Measurements from ENCODE around the gene ASB16.
A peak's percentile ranks its signal among the peaks of the same experiment; 100 is the strongest.

Gene ASB16

DNA sequence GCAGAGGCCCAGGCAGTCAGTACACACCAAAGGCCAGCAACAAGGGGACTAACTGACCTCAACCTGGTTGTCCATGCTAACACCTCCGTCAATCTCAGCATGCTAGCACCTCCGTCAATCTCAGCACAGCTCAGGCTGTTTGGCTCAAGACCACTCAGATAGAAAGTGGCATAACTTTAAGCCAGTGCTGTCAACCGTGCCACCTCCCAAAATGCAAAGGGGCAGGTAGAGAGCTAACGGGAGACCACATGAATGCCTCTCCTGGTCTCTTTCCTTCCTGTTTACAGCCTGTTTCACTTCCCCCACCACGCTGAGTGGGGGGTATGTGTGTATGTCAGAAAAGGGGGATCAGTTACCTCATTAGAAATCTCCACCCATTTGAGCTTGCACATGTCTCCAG, 45.7 kb downstream of the ASB16 start:
- Histone ChIP-seq H3K4me2 (ENCODE audit: insufficient read depth, low read length, poor library complexity, severe bottlenecking) (no peak overlapping the region), H2BK15ac (ENCODE audit: low read length) (no peak overlapping the region), H4K91ac (ENCODE audit: low read depth, low read length, poor library complexity) (no peak overlapping the region), H3K4me1 (ENCODE audit: control insufficient read depth in 2 of 2, insufficient read depth in 1 of 2, low read depth in 1 of 2, low read length in 2 of 2) (peaks cover 5 to 6% of the 10 kb centered on the region in 2 donors), H3K18ac (ENCODE audit: low read length) (no peak overlapping the region), H3K27ac (replicated peaks; ENCODE audit: low read length) (no peak overlapping the region), H3K4me3 (ENCODE audit: low read length in 2 of 2) (no peak overlapping the region), H3K9ac (ENCODE audit: low read depth, low read length, poor library complexity) (no peak overlapping the region), H4K8ac (ENCODE audit: low read depth, low read length) (no peak overlapping the region), H3K9me3 (replicated peaks in 1 of 2; ENCODE audit: control insufficient read depth in 2 of 2, insufficient read depth in 1 of 2, low read depth in 1 of 2, low read length in 2 of 2) (no peaks in the 10 kb centered on the region), H2AK5ac (ENCODE audit: low read depth, low read length) (no peak overlapping the region), H2AFZ (ENCODE audit: low read length) (no peak overlapping the region), H2BK120ac (ENCODE audit: low read depth, low read length) (no peak overlapping the region), H3K79me1 (ENCODE audit: low read depth, low read length) (peaks cover 12% of the 10 kb centered on the region), H2BK5ac (ENCODE audit: low read length) (no peak overlapping the region), H3K36me3 (replicated peaks in 1 of 2; ENCODE audit: control insufficient read depth in 2 of 2, insufficient read depth in 2 of 2, low read length in 2 of 2) (peaks cover 37 to 65% of the 10 kb centered on the region in 2 donors), H2BK12ac (ENCODE audit: low read length) (no peak overlapping the region), H3K27me3 (ENCODE audit: control insufficient read depth in 3 of 3, insufficient read depth in 3 of 3, low read depth in 1 of 3, low read length in 3 of 3) (no peaks in the 10 kb centered on the region), H3K14ac (ENCODE audit: low read length) (no peak overlapping the region), H3K23ac (ENCODE audit: low read depth, low read length, poor library complexity) (no peak overlapping the region), H3K4ac (ENCODE audit: low read length) (no peak overlapping the region)
- no CpG with 5 or more reads among the region's 5 CpGs for WGBS, 2 donors (ENCODE audit: extremely low coverage in 2 of 2, insufficient read length in 2 of 2, insufficient replicate concordance in 1 of 2)
- DNase-seq (ENCODE audit: low spot score) = no peak

DNA sequence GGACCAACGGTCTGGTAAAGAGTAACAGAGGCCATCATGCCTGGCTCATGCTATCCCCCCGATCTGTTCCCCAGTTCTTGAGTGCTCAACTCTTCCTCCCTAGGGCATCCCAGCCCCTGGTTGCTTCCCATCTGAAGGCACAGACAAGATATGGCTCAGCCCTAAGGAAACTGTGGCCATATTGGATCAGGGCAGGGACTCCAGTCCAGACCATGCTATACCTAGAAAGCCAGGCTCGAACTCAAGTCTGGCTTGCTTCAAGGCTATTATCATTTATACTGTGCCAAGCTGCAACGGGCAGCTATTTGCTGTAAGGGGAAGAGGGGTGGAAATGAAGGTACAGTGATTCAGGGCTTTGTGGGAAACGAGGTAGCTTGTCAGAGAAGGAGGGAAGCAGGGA, 46.2 kb downstream of the ASB16 start:
- H3K4me2 ChIP-seq (ENCODE audit: insufficient read depth, low read length, poor library complexity, severe bottlenecking) = no peak overlapping the region
- H3K4me3 ChIP-seq (ENCODE audit: low read length in 2 of 2) = no peak overlapping the region

DNA sequence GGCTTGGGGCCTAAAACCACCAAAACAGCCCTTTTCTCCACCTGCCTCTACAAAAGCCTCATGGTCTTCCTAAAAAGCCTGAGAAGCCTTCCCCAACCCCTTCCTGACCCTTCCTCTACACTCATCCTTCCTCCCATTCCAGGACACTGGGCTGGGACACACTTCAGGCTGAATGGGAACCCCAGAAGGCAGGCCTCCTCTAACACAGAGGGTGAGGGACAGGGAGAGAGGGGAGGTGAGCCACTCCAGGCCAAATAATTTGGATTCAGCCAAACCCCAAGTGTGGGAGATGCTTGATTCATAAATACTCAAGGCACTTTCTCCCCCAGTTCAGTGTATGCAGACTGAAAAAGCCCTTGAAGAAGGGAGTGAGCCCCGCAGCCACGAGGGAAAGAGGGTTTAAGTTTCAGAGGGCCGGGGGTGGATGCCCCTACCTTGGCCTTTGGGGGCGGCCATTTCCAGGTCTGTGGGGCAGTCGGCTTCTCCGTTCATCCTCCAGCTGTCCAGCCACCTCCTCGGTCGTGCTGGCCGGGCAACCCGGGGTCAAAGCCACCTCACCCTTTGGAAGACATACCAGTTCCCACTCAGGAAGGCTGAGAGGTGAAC, 47.3 kb downstream of the ASB16 start:
- H3K4me2 ChIP-seq (ENCODE audit: insufficient read depth, low read length, poor library complexity, severe bottlenecking) = peak overlapping the region; percentile 84
- H3K4me1 ChIP-seq (ENCODE audit: control insufficient read depth in 2 of 2, insufficient read depth in 1 of 2, low read depth in 1 of 2, low read length in 2 of 2) = peaks cover 10 to 12% of the 10 kb centered on the region in 2 donors
- H3K79me1 ChIP-seq (ENCODE audit: low read depth, low read length) = peaks cover 12% of the 10 kb centered on the region
- DNase-seq (ENCODE audit: low spot score) = no peak
- no peak overlapping the region for H3K4ac ChIP-seq (ENCODE audit: low read length)
- peak overlapping the region; percentile 10 for H3K23ac ChIP-seq (ENCODE audit: low read depth, low read length, poor library complexity)
- no peaks in the 10 kb centered on the region for H3K27me3 ChIP-seq (ENCODE audit: control insufficient read depth in 3 of 3, insufficient read depth in 3 of 3, low read depth in 1 of 3, low read length in 3 of 3)
- peaks cover 31 to 50% of the 10 kb centered on the region in 2 donors for H3K36me3 ChIP-seq (replicated peaks in 1 of 2; ENCODE audit: control insufficient read depth in 2 of 2, insufficient read depth in 2 of 2, low read length in 2 of 2)
- no peak overlapping the region for H2BK120ac ChIP-seq (ENCODE audit: low read depth, low read length)
- peak overlapping the region; percentile 80 to 94 for H3K4me3 ChIP-seq (ENCODE audit: low read length in 2 of 2)
- no peak overlapping the region for H2BK15ac ChIP-seq (ENCODE audit: low read length)
- peak overlapping the region; percentile 84 for H2AFZ ChIP-seq (ENCODE audit: low read length)
- no peak overlapping the region for H4K91ac ChIP-seq (ENCODE audit: low read depth, low read length, poor library complexity)
- H2BK5ac ChIP-seq (ENCODE audit: low read length) = no peak overlapping the region
- no CpG with 5 or more reads among the region's 10 CpGs for WGBS, 2 donors (ENCODE audit: extremely low coverage in 2 of 2, insufficient read length in 2 of 2, insufficient replicate concordance in 1 of 2)
- no peaks in the 10 kb centered on the region for H3K9me3 ChIP-seq (replicated peaks in 1 of 2; ENCODE audit: control insufficient read depth in 2 of 2, insufficient read depth in 1 of 2, low read depth in 1 of 2, low read length in 2 of 2)
- H2AK5ac ChIP-seq (ENCODE audit: low read depth, low read length) = peak overlapping the region; percentile 14
- H3K18ac ChIP-seq (ENCODE audit: low read length) = peak overlapping the region; percentile 87
- no peak overlapping the region for H4K8ac ChIP-seq (ENCODE audit: low read depth, low read length)
- no peak overlapping the region for H3K14ac ChIP-seq (ENCODE audit: low read length)
- no peak overlapping the region for H2BK12ac ChIP-seq (ENCODE audit: low read length)
- H3K9ac ChIP-seq (ENCODE audit: low read depth, low read length, poor library complexity) = peak overlapping the region; percentile 61
- H3K27ac ChIP-seq (replicated peaks; ENCODE audit: low read length) = peak overlapping the region; percentile 35

More for the DNA sequence above, 46.2 kb downstream of the ASB16 start:
- Histone ChIP-seq H2BK120ac (ENCODE audit: low read depth, low read length) (no peak overlapping the region), H3K14ac (ENCODE audit: low read length) (no peak overlapping the region), H3K36me3 (replicated peaks in 1 of 2; ENCODE audit: control insufficient read depth in 2 of 2, insufficient read depth in 2 of 2, low read length in 2 of 2) (peaks cover 32 to 60% of the 10 kb centered on the region in 2 donors), H3K79me1 (ENCODE audit: low read depth, low read length) (peaks cover 14% of the 10 kb centered on the region), H3K4ac (ENCODE audit: low read length) (no peak overlapping the region), H3K9me3 (replicated peaks in 1 of 2; ENCODE audit: control insufficient read depth in 2 of 2, insufficient read depth in 1 of 2, low read depth in 1 of 2, low read length in 2 of 2) (no peaks in the 10 kb centered on the region), H4K91ac (ENCODE audit: low read depth, low read length, poor library complexity) (no peak overlapping the region), H2BK5ac (ENCODE audit: low read length) (no peak overlapping the region), H3K27me3 (ENCODE audit: control insufficient read depth in 3 of 3, insufficient read depth in 3 of 3, low read depth in 1 of 3, low read length in 3 of 3) (no peaks in the 10 kb centered on the region), H4K8ac (ENCODE audit: low read depth, low read length) (no peak overlapping the region), H2AFZ (ENCODE audit: low read length) (no peak overlapping the region), H3K27ac (replicated peaks; ENCODE audit: low read length) (no peak overlapping the region), H3K23ac (ENCODE audit: low read depth, low read length, poor library complexity) (no peak overlapping the region), H2BK12ac (ENCODE audit: low read length) (no peak overlapping the region), H2AK5ac (ENCODE audit: low read depth, low read length) (no peak overlapping the region), H3K9ac (ENCODE audit: low read depth, low read length, poor library complexity) (no peak overlapping the region), H2BK15ac (ENCODE audit: low read length) (no peak overlapping the region), H3K18ac (ENCODE audit: low read length) (no peak overlapping the region), H3K4me1 (ENCODE audit: control insufficient read depth in 2 of 2, insufficient read depth in 1 of 2, low read depth in 1 of 2, low read length in 2 of 2) (peaks cover 5 to 6% of the 10 kb centered on the region in 2 donors)
- WGBS, 2 donors (ENCODE audit: extremely low coverage in 2 of 2, insufficient read length in 2 of 2, insufficient replicate concordance in 1 of 2) = no CpG with 5 or more reads among the region's 5 CpGs
- no peak for DNase-seq (ENCODE audit: low spot score)

DNA sequence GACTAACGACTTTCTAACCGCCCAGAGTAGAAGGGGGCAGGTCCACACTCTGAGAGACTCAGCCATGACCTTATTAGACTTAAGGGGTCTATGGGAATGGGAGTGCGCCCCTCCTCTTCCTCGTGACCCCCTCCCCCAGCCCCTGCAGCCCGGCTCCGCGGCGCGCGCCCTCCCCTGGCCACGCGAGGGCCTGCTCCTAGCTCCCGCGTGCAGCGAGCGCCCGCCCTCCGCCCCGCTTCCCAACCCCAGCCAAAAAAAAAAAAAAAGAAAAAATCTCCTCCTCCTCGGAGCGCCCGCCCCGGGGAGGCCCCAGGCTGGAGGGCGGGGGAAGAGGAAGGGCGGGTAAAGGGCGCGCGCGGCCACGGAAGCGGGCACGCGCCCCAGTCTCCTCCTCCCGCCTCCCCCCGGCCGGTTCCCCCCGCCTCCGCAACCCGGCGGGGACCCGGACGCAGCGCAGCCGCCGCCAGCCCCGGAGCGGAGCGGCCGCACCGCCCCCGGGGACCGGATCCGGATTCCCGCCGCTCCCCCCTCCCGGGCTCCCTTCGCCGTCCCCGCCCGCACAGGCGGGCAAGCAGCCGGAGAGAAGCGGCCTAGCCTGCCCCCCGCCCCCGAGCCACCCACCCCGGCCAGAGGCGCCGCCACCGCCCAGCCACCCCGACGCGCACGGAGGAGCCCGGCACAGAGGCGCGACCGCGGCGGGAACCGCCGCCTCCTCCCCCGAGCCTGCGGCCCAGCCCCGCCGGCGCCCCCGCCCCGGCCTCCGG, 48.0 kb downstream of the ASB16 start:
- H3K4me3 ChIP-seq (ENCODE audit: low read length in 2 of 2) = peak overlapping the region; percentile 94 to 97
- whole genome bisulfite sequencing, 2 donors (ENCODE audit: extremely low coverage in 2 of 2, insufficient read length in 2 of 2, insufficient replicate concordance in 1 of 2) = no CpG with 5 or more reads among the region's 89 CpGs
- H3K9me3 ChIP-seq (replicated peaks in 1 of 2; ENCODE audit: control insufficient read depth in 2 of 2, insufficient read depth in 1 of 2, low read depth in 1 of 2, low read length in 2 of 2) = no peaks in the 10 kb centered on the region
- no peak overlapping the region for H2BK15ac ChIP-seq (ENCODE audit: low read length)
- peak overlapping the region; percentile 84 for H2AFZ ChIP-seq (ENCODE audit: low read length)
- no peak overlapping the region for H2BK12ac ChIP-seq (ENCODE audit: low read length)
- DNase-seq (ENCODE audit: low spot score) = peak; percentile 89
- H2AK5ac ChIP-seq (ENCODE audit: low read depth, low read length) = peak overlapping the region; percentile 14
- H3K36me3 ChIP-seq (replicated peaks in 1 of 2; ENCODE audit: control insufficient read depth in 2 of 2, insufficient read depth in 2 of 2, low read length in 2 of 2) = peaks cover 29 to 43% of the 10 kb centered on the region in 2 donors
- H4K8ac ChIP-seq (ENCODE audit: low read depth, low read length) = no peak overlapping the region
- no peak overlapping the region for H2BK120ac ChIP-seq (ENCODE audit: low read depth, low read length)
- peak overlapping the region; percentile 84 for H3K4me2 ChIP-seq (ENCODE audit: insufficient read depth, low read length, poor library complexity, severe bottlenecking)
- peak overlapping the region; percentile 10 for H3K23ac ChIP-seq (ENCODE audit: low read depth, low read length, poor library complexity)
- peak overlapping the region; percentile 91 for H3K27ac ChIP-seq (replicated peaks; ENCODE audit: low read length)
- H3K14ac ChIP-seq (ENCODE audit: low read length) = no peak overlapping the region
- H3K9ac ChIP-seq (ENCODE audit: low read depth, low read length, poor library complexity) = peak overlapping the region; percentile 65
- H2BK5ac ChIP-seq (ENCODE audit: low read length) = peak overlapping the region; percentile 98
- H3K79me1 ChIP-seq (ENCODE audit: low read depth, low read length) = peaks cover 12% of the 10 kb centered on the region
- H3K27me3 ChIP-seq (ENCODE audit: control insufficient read depth in 3 of 3, insufficient read depth in 3 of 3, low read depth in 1 of 3, low read length in 3 of 3) = no peaks in the 10 kb centered on the region
- H3K4me1 ChIP-seq (ENCODE audit: control insufficient read depth in 2 of 2, insufficient read depth in 1 of 2, low read depth in 1 of 2, low read length in 2 of 2) = peaks cover 10 to 13% of the 10 kb centered on the region in 2 donors
- H3K18ac ChIP-seq (ENCODE audit: low read length) = peak overlapping the region; percentile 87
- no peak overlapping the region for H3K4ac ChIP-seq (ENCODE audit: low read length)
- no peak overlapping the region for H4K91ac ChIP-seq (ENCODE audit: low read depth, low read length, poor library complexity)

Measured in neuronal stem cell (in vitro differentiated cells).